Activated CD4-positive, alpha-beta T cell treated with anti-CD3 and anti-CD28 coated beads for 24 hours (primary cell): ENCODE data around the gene NEURL2.
"Not testable (repeated sequence)": the region's sequence is repeated elsewhere in the genome, so short reads cannot be mapped to it uniquely, and the experiment has no call there.

ENCODE experiments used
- DNase-seq, 2 donors: peaks; one replicate each; pipeline ENCODE4 v3.0.0-alpha.2; 2020; ENCODE audit warnings: low read depth in 2 of 2

NEURL2 gene

DNA sequence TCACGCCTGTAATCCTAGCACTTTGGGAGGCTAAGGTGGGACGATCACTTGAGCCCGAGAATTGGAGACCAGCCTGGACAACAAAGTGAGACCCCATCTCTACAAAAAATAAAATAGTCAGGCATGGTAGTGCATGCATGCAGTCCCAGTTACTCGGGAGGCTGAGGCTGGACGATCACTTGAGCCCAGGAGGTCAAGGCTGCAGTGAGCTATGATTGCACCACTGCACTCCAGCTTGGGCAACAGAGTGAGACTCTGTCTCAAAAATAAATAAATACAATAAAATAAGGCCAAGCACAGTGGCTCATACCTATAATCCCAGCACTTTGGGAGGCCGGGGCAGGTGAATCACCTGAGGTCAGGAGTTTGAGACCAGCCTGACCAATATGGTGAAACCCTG lies 10.3 kb upstream of the NEURL2 start:
- DNase-seq, result not testable (repeated sequence)

GRCh38 chr20:45899046-45899835 lies 8.2 kb upstream of the NEURL2 start:
- no peak for DNase-seq

GRCh38 chr20:45898285-45898684 lies 7.3 kb upstream of the NEURL2 start:
- no peak for DNase-seq

GRCh38 chr20:45897692-45898091 lies 6.7 kb upstream of the NEURL2 start:
- DNase-seq, result no peak

DNA sequence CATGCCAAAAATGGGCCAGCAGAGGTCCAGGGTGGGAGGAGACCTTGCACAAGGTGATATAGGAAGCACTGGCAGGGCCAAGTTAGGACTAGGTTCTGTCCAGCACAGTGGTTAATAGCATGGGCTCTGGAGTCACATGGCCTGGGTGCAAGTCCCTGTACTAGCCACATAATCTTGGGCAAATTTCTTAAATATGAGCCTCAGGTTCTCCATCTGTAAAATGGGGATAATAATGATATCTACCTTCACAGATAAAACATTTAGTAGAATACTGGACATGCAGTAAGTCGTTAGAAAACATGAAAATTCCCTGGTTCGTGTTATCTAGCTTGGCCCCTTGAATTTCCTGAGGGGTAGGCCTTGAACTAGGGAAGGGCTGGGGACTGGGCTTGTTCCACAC lies 6.3 kb upstream of the NEURL2 start:
- no peak for DNase-seq

DNA sequence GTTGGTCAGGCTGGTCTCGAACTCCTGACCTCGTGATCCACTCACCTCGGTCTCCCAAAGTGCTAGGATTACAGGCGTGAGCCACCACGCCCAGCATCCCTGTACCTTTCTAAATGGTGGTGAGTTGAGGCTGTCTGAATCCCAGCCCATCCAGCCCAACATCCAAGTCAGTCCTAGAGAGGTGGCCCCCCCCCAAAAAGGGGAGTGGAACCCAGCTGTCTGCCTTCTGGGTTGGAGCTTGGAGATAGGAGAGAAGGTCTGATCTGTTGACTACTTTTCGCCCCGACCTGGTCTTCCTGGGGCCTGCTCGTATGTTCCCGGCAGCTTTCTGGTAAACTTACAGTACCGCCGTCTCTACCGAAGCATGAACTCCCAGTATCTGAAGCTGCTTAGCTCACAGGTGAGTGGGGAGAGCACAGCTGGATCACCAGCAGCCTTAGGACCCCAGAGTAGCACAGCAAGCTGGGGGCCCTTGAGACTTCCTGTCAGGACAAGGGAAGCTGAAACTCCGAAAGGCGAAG lies 5.7 kb upstream of the NEURL2 start:
- no peak for DNase-seq

DNA sequence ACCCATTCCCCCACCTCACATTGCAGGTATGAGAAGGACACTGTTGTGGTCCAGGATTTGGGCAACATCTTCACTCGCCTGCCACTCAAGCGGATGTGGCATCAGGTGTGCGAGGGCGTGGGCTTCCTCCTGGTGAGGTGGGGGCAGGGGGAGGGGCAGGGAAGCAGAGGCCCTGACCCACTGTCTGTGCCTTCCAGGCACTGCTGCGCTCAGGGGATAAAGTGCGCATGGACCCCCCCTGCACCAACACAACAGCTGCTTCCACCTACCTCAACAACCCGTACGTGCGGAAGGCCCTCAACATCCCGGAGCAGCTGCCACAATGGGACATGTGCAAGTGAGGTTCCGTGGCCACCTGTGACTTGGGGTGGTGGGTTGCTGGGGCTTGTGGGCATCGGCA lies 3.8 kb upstream of the NEURL2 start:
- no peak for DNase-seq

GRCh38 chr20:45893831-45894230 lies 2.8 kb upstream of the NEURL2 start:
- no peak for DNase-seq

DNA sequence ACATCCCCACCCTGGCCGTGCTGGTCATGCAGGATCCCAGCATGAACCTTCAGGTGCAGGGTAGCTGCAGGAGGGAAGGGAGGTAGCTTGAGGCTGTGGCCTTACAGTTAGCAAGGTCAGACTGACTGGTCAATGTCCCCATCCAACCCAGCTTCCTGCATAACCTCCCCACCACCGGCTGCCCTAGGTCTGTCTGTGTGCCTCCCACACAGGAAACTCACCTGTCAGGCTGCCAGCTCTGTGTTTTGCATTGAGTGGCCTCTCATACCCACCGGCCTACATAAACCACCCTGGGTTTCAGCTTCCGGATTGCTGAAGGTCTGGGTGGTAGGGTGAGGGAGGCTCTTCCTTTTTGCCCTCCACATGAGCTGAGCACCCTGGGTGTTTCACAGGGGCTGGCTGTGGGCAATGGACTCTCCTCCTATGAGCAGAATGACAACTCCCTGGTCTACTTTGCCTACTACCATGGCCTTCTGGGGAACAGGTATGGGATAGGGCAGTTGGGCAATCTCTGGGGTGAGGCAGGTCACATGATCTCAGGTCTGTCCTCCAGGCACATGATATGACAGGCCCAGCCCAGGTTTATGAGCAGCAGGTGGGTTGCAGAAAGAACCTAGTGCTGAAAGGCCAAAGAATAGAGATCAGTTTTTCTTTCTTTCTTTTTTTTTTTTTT lies 2.0 kb upstream of the NEURL2 start:
- DNase-seq, result no peak

GRCh38 chr20:45892049-45892825 lies 1.2 kb upstream of the NEURL2 start:
- no peak for DNase-seq

GRCh38 chr20:45890077-45890984 lies 677 bp downstream of the NEURL2 start:
- DNase-seq, result peak in 1 of 2 donors; percentile 16

DNA sequence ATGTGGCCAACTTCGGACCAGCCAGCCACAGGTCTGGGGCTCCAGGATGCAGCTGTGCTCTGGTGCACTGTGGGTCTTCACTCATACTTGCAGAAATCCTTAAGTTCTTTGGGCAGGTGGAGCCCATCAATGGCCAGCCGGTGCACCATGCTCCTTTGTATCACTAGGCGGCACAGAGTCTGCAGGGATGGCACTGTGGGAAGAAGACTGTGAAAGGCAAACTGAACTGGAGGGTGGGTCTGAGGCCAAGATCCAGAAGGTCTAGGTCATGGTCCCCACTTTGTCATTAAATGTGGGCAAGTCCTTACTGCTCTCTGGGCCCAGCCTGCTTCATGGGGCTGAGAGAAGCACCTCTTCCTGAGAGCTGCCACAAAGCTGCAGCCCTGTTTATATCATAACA lies 2.3 kb downstream of the NEURL2 start:
- DNase-seq, result no peak

DNA sequence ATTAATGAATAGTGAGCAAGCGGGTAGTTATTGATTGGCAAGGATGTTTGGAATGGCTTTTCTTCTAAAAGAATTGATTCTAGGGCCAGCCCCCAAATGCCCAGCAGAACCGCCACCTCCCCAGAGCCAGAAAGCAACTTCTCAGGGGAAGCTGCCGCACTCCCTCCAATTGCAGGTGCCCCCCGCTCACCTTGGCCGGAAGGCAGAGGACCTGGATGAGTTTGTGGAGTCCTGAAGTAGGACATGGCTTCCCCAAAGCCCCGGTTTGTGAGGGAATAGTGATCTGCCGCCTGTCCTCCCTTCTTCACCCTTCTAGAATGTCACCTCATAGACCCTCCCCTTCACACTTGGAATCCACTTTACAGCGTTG lies 3.7 kb downstream of the NEURL2 start, which contains the start of gene SPATA25:
TSS of gene SPATA25 (minus strand) at position 277 of the 370 bp plus-strand sequence. CDS start at position 245, 32 bp downstream.
- DNase-seq, result no peak

- no peak for DNase-seq
Observed at GRCh38 chr20:45886590-45887345, 4.2 kb downstream of the NEURL2 start.

DNA sequence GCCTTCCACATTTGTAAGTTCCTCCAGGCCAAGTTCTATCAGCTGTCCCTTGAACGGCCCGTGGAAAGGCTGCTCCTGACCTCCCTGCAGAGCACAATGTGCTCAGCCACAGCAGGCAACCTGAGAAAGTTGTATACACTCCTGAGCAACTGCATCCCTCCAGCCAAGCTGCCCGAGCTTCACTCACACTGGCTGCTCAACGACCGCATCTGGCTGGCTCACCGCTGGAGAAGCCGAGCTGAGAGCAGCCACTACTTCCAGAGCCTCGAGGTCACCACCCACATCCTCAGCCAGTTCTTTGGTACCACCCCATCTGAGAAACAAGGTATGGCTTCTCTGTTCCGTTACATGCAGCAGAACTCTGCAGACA lies 7.9 kb downstream of the NEURL2 start:
- DNase-seq, result no peak

DNA sequence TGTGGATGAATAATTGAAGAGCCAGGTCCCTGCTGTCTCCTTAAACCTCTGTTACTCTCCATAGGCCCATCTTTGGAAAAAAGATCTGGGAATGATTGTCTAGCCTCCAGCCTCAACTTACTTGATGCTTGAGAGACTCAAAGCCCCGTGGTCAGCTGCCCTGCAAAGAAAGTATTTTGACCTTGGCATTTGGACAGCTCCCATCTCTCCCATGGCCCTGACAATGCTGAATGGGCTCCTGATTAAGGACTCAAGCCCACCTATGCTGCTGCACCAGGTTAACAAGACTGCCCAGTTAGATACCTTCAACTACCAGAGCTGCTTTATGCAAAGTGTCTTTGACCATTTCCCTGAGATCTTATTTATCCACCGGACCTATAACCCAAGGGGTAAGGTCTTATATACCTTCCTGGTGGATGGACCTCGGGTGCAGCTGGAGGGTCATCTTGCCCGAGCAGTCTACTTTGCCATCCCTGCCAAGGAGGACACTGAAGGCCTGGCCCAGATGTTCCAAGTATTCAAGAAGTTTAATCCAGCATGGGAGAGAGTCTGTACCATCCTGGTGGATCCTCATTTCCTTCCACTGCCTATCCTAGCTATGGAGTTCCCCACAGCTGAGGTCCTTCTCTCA lies 8.4 kb downstream of the NEURL2 start:
- DNase-seq, result no peak

DNA sequence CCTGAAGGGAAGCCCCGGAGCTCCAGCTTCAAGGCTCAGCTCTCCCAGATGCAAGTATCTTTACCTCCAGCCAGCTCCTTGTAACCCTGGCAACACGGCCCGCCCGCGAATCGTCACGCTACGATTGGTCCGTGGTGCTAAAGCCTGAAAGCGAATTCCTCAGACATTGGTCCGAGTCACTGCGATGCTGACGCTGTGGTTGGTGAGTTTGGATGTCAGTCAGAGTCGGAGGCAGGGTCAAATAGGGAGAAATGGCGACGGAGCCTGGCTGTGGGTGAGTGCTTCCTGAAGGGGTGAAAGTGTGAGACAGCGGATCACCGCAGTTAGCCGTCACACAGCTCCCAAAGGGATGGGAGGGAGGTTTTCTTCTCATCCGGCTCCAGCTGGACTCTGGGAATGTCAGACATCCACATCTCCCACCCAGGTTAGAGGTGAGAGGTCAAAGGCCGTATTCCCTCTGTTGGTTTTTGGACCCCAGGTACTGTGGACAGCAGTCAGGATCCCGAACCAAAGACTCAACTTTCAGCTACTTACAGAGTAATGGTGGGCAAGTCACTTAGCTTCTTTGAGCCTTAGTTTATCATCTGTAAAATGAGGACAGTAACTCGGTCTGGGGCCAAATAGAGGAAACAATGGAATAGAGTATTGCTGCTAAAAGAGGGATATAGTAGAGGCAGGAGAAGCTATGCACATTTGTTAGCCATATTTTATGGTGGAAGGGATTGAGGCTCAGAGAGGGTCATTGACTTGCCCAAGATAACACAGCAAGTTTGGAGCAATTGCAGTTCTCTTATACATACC lies 9.8 kb downstream of the NEURL2 start, which contains the start of gene ZSWIM1:
TSS of gene ZSWIM1 (plus strand) at position 240 of the 801 bp plus-strand sequence. CDS start 1,366 bp downstream, outside the sequence.
- DNase-seq, result peak; percentile 98 to 99

DNA sequence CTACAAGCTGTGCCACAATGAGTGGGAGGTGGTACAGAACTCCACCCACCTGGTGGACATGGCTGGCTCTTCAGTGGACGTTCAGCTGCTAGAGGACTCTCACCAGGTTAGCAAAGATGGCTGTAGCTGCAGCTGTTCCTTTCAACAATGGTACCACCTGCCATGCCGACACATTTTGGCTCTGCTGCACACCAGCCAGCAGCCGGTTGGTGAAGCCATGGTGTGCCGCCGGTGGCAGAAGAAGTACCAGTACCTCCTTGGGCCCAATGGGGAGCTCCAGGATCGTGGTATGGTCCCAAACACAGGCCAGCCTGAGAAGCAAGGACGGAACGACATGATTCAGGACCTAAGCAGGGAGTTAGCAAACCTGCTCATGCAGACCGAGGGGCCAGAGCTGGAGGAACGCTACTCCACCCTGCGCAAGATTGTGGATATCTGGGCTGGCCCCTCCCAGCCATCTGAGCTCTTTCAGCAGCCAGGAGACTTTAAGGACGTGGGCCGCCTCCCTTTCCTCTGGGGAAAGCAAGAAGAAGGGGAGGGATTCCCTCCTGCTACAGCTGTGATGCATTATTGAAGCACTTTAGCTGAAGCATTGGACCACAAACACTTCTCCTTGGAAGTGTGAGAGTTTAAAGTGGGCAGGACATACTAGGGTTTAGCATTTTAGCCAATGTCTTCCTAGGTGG lies 12.8 kb downstream of the NEURL2 start:
- no peak for DNase-seq
